Tibial nerve (tissue), 4 donors: ENCODE results near the gene RUNX1. TPM values are rescaled to one million over a fixed set of nuclear protein-coding genes. Genes with fewer than 3 reads are reported as not detected.

Experiments
- DNase-seq, 2 donors: peaks; one replicate each; pipeline ENCODE4 v3.0.0-alpha.2; 2019; ENCODE audit warnings: low spot score in 2 of 2
- H3K27ac ChIP-seq, 4 donors: fragments of 200-600 bp; sonication (generic) in 3 of 4; one replicate each; pipeline ENCODE4 v1.5.1; 2017 to 2019; ENCODE audit warnings: mild to moderate bottlenecking in 1 of 4
- H3K27me3 ChIP-seq, 2 donors: fragments of 200-600 bp; sonication (generic) in 1 of 2; one replicate each; pipeline versions ENCODE4 v1.5.1 to v1.6.0; 2017 to 2019
- H3K36me3 ChIP-seq, 3 donors: fragments of 200-600 bp; sonication (generic); one replicate each; pipeline ENCODE4 v1.5.1; 2018 to 2019
- H3K4me1 ChIP-seq, 4 donors: fragments of 200-600 bp; sonication (generic) in 3 of 4; one replicate each; pipeline ENCODE4 v1.5.1; 2017 to 2019
- H3K4me3 ChIP-seq, 4 donors: fragments of 200-600 bp; sonication (generic) in 3 of 4; one replicate each; pipeline ENCODE4 v1.5.1; 2017 to 2019; ENCODE audit warnings: mild to moderate bottlenecking in 1 of 4, moderate library complexity in 1 of 4
- H3K9me3 ChIP-seq, 4 donors: fragments of 200-600 bp; sonication (generic) in 3 of 4; one replicate each; pipeline ENCODE4 v1.5.1; 2017 to 2019
- CTCF ChIP-seq, 5 experiments: fragments of 200-600 bp in 3 of 5; fragments of 450-650 bp in 2 of 5; sonication (generic) in 3 of 5; IDR thresholded peaks; one replicate each; pipeline ENCODE4 v1.5.1; 2016 to 2019; ENCODE audit warnings: antibody characterized with exemption in 5 of 5, mild to moderate bottlenecking in 3 of 5, moderate library complexity in 2 of 5
- EP300 ChIP-seq, 2 donors: sonication (generic); formaldehyde crosslinking; IDR thresholded peaks; one replicate each; pipeline ENCODE4 v1.6.1; 2017; ENCODE audit warnings: antibody characterized with exemption in 2 of 2, mild to moderate bottlenecking in 1 of 2
- POLR2A ChIP-seq, 2 donors: fragments of 450-650 bp; IDR thresholded peaks; one replicate each; pipeline ENCODE4 v1.6.1; 2017; ENCODE audit warnings: antibody characterized with exemption in 2 of 2, mild to moderate bottlenecking in 2 of 2, moderate library complexity in 2 of 2
- WGBS, 2 donors: methylation state at CpG; one replicate each; pipeline ENCODE4 v1.1.5; 2018; 5-methylcytosine and 5-hydroxymethylcytosine counted together
- total RNA-seq, 4 donors: library from RNA; depleted of rRNA; stranded (reverse); fragments of >200 nt; gene quantifications; one replicate each; pipeline ENCODE4 v1.1.0, GENCODE V29; 2016

RUNX1 gene
- total RNA-seq, 4 donors from 2014 or later: 23.6 to 36.9 (median 26.3) TPM

- Histone ChIP-seq H3K27ac (no peak overlapping the region), H3K9me3 (no peaks in the 10 kb centered on the region), H3K36me3 (no peaks in the 10 kb centered on the region), H3K4me3 (no peak overlapping the region), H3K27me3 (no peaks in the 10 kb centered on the region), H3K4me1 (no peaks in the 10 kb centered on the region)
- no peak for TF ChIP-seq POLR2A (IDR thresholded peaks at IDR 0.05)
- no peak for TF ChIP-seq EP300 (IDR thresholded peaks at IDR 0.05)
- no peak for TF ChIP-seq CTCF (IDR thresholded peaks at IDR 0.05)
- 92 to 96% methylated on average over 4 of the region's 4 CpGs for WGBS, 2 donors
- no peak for DNase-seq
Observed at GRCh38 chr21:35016071-35016470, 33.0 kb downstream of the RUNX1 start.

- no peaks in the 10 kb centered on the region for H3K36me3 ChIP-seq
- TF ChIP-seq EP300 (IDR thresholded peaks at IDR 0.05) (no peak), CTCF (IDR thresholded peaks at IDR 0.05) (no peak), POLR2A (IDR thresholded peaks at IDR 0.05) (no peak)
- H3K4me1 ChIP-seq: no peaks in the 10 kb centered on the region
- whole genome bisulfite sequencing, 2 donors: 89 to 91% methylated on average over 5 of the region's 5 CpGs
- H3K27ac ChIP-seq: no peak overlapping the region
- H3K27me3 ChIP-seq: no peaks in the 10 kb centered on the region
- H3K9me3 ChIP-seq: no peaks in the 10 kb centered on the region
- DNase-seq: no peak
- no peak overlapping the region for H3K4me3 ChIP-seq
Observed at GRCh38 chr21:35015435-35016024, 33.6 kb downstream of the RUNX1 start.

GRCh38 chr21:35014302-35015041 lies 34.6 kb downstream of the RUNX1 start:
- no peak for DNase-seq
- no peaks in the 10 kb centered on the region for H3K27me3 ChIP-seq
- H3K9me3 ChIP-seq: no peaks in the 10 kb centered on the region
- 78 to 86% methylated on average over 11 of the region's 11 CpGs for WGBS, 2 donors
- no peaks in the 10 kb centered on the region for H3K4me1 ChIP-seq
- H3K27ac ChIP-seq: no peak overlapping the region
- TF ChIP-seq EP300 (IDR thresholded peaks at IDR 0.05) (no peak), CTCF (IDR thresholded peaks at IDR 0.05) (no peak), POLR2A (IDR thresholded peaks at IDR 0.05) (no peak)
- no peak overlapping the region for H3K4me3 ChIP-seq
- no peaks in the 10 kb centered on the region for H3K36me3 ChIP-seq

- no peaks in the 10 kb centered on the region for H3K4me1 ChIP-seq
- H3K27me3 ChIP-seq: no peaks in the 10 kb centered on the region
- no peak for DNase-seq
- no peak overlapping the region for H3K4me3 ChIP-seq
- H3K27ac ChIP-seq: no peak overlapping the region
- no peaks in the 10 kb centered on the region for H3K9me3 ChIP-seq
- H3K36me3 ChIP-seq: no peaks in the 10 kb centered on the region
- TF ChIP-seq EP300 (IDR thresholded peaks at IDR 0.05): no peak
- TF ChIP-seq CTCF (IDR thresholded peaks at IDR 0.05): no peak
- TF ChIP-seq POLR2A (IDR thresholded peaks at IDR 0.05): no peak
- WGBS, 2 donors: 51 to 64% methylated on average over 3 of the region's 3 CpGs
Observed at GRCh38 chr21:35011681-35012080, 37.4 kb downstream of the RUNX1 start.

GRCh38 chr21:35010447-35010846 lies 38.7 kb downstream of the RUNX1 start:
- Histone ChIP-seq H3K4me3 (no peak overlapping the region), H3K27ac (no peak overlapping the region), H3K27me3 (no peaks in the 10 kb centered on the region), H3K4me1 (no peaks in the 10 kb centered on the region), H3K9me3 (no peaks in the 10 kb centered on the region), H3K36me3 (no peaks in the 10 kb centered on the region)
- WGBS, 2 donors: 52 to 57% methylated on average over 5 of the region's 5 CpGs
- DNase-seq: no peak
- TF ChIP-seq POLR2A (IDR thresholded peaks at IDR 0.05) (no peak), CTCF (IDR thresholded peaks at IDR 0.05) (no peak), EP300 (IDR thresholded peaks at IDR 0.05) (no peak)
